ENCODE data around the gene TDO2. TPM values are rescaled to one million over a fixed set of nuclear protein-coding genes. Genes with fewer than 3 reads are reported as not detected.

The TDO2 gene
- total and polyA plus RNA-seq, 2 of the 13 experiments (the other 11 are each of a cell fraction or from before 2014, with no cell fraction given) = not detected

DNA sequence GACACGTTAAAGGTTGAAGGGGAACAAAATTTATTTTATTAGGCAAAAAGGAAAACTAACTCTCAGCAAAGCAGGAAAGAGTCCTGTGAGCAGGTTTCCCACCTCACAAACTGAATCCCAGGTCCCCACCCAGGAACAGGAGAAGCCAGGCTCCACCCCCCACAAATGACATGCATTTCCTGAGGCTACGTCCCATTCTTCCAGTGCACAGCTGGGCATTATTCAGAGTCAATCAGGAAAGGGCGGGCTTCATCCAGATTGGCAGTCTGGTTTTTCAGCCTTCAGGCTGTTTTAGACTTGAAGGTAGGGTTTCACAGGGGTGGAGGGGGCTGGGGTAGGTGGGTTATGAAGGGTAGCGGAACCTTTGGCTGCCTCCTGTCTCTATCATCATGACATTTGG is 25.5 kb upstream of the TDO2 start:
- no peak for TF ChIP-seq ZBTB7B (CRISPR knock-in tag; IDR thresholded peaks at IDR 0.05)
- TF ChIP-seq EZH2 (conservative IDR thresholded peaks at IDR 0.05; ENCODE audit: low read depth, low read length) = no peak
- no peak for TF ChIP-seq ISL2 (CRISPR knock-in tag; IDR thresholded peaks at IDR 0.05)
- POLR2A ChIA-PET = no interaction called here
- WGBS (ENCODE audit: low lambda C conversion rate) = 0% methylated on average over 3 of the region's 4 CpGs

DNA sequence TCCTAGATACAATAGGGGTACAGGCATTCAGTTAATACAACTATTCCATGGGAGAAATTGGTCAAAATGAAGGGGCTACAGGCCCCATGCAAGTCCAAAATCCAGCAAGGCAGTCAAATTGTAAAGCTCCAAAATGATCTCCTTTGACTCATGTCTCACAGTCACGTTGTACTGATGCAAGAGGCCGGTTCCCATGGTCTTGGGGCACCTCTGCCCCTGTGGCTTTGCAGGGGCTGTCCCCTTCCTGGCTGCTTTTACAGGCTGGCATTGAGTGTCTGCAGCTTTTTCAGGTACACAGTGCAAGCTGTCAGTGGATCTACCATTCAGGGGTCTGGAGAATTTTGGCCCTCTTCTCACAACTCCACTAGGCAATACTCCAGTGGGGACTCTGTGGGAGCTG is 24.9 kb upstream of the TDO2 start:
- CTCF ChIA-PET (ENCODE audit: low intra/inter-chr PET ratio, low total read pairs) = no interaction called here
- no peak overlapping the region for H3K9ac ChIP-seq (ENCODE audit: insufficient read depth, low read depth, low read length)
- POLR2A ChIA-PET = no interaction called here
- intact Hi-C loops (cut with micrococcal nuclease; ENCODE audit: unreplicated experiment) = no loop called here
- in situ Hi-C loops (cut with HindIII; ENCODE audit: extremely low pct_ligation_motif_present, low pct_unique_long_range_greater_than_20kb) = no loop called here
- no peaks in the 10 kb centered on the region for H3K36me3 ChIP-seq (replicated peaks in 1 of 2; ENCODE audit: control insufficient read depth in 1 of 2, insufficient read depth in 2 of 2, low read length in 2 of 2)
- H3K4me1 ChIP-seq (ENCODE audit: insufficient read depth, low read length) = no peaks in the 10 kb centered on the region
- H3K27ac ChIP-seq (ENCODE audit: extremely low read length, insufficient read depth, low read length) = no peak overlapping the region
- BruUV-seq (replicated peaks) = no TSS peak
- no peak for TF ChIP-seq ZNF747 (CRISPR knock-in tag; IDR thresholded peaks at IDR 0.05; ENCODE audit: borderline replicate concordance)
- TF ChIP-seq KLF12 (CRISPR knock-in tag; IDR thresholded peaks at IDR 0.05; ENCODE audit: borderline replicate concordance) = no peak
- TF ChIP-seq ZNF746 (CRISPR knock-in tag; IDR thresholded peaks at IDR 0.05) = no peak
- no peak for TF ChIP-seq HNRNPUL1 (IDR thresholded peaks at IDR 0.05; ENCODE audit: low read depth, low read length)
- TF ChIP-seq, protein P1, sequence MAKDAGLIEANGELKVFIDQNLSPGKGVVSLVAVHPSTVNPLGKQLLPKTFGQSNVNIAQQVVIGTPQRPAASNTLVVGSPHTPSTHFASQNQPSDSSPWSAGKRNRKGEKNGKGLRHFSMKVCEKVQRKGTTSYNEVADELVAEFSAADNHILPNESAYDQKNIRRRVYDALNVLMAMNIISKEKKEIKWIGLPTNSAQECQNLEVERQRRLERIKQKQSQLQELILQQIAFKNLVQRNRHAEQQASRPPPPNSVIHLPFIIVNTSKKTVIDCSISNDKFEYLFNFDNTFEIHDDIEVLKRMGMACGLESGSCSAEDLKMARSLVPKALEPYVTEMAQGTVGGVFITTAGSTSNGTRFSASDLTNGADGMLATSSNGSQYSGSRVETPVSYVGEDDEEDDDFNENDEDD (CRISPR knock-in tag; IDR thresholded peaks at IDR 0.05; ENCODE audit: borderline replicate concordance) = no peak
- TF ChIP-seq NFE2 (CRISPR knock-in tag; IDR thresholded peaks at IDR 0.05) = no peak
- TF ChIP-seq ERF (CRISPR knock-in tag; IDR thresholded peaks at IDR 0.05) = no peak
- no peak for TF ChIP-seq ZNF530 (CRISPR knock-in tag; IDR thresholded peaks at IDR 0.05; ENCODE audit: low read depth)
- no peaks in the 10 kb centered on the region for H4K20me1 ChIP-seq (ENCODE audit: insufficient read depth, low read length)
- no peak for FAIRE-seq
- peaks cover 2% of the 10 kb centered on the region; the same call in 1 of the 2 replicates for H3K9me3 ChIP-seq (ENCODE audit: low read length)
- no peak overlapping the region for H2AFZ ChIP-seq (ENCODE audit: low read length)
- no peak overlapping the region for H3K4me2 ChIP-seq (ENCODE audit: low read depth, low read length)
- WGBS (ENCODE audit: low lambda C conversion rate) = no CpG with 5 or more reads among the region's 2 CpGs
- ATAC-seq = no peak
- H3K79me2 ChIP-seq (ENCODE audit: insufficient read depth, low read length) = no peaks in the 10 kb centered on the region
- no peak overlapping the region for H3K4me3 ChIP-seq (replicated peaks in 1 of 3; ENCODE audit: insufficient read depth in 1 of 3, low read depth in 2 of 3, low read length in 3 of 3)
- H3K27me3 ChIP-seq (ENCODE audit: control insufficient read depth in 1 of 2, insufficient read depth in 2 of 2, low read length in 2 of 2) = no peaks in the 10 kb centered on the region; a peak in 1 of 5 replicates
- no peak for DNase-seq (ENCODE audit: low spot score)

More for the DNA sequence above, 25.5 kb upstream of the TDO2 start:
- H2AFZ ChIP-seq (ENCODE audit: low read length) = no peak overlapping the region
- no peaks in the 10 kb centered on the region; a peak in 1 of 5 replicates for H3K27me3 ChIP-seq (ENCODE audit: control insufficient read depth in 1 of 2, insufficient read depth in 2 of 2, low read length in 2 of 2)
- no peak for ATAC-seq
- no peak for DNase-seq (ENCODE audit: low spot score)
- no peaks in the 10 kb centered on the region for H3K9me3 ChIP-seq (ENCODE audit: low read length)
- H3K27ac ChIP-seq (ENCODE audit: extremely low read length, insufficient read depth, low read length) = no peak overlapping the region
- no peaks in the 10 kb centered on the region for H4K20me1 ChIP-seq (ENCODE audit: insufficient read depth, low read length)
- H3K36me3 ChIP-seq (replicated peaks in 1 of 2; ENCODE audit: control insufficient read depth in 1 of 2, insufficient read depth in 2 of 2, low read length in 2 of 2) = no peaks in the 10 kb centered on the region
- no peaks in the 10 kb centered on the region for H3K79me2 ChIP-seq (ENCODE audit: insufficient read depth, low read length)
- no peaks in the 10 kb centered on the region for H3K4me1 ChIP-seq (ENCODE audit: insufficient read depth, low read length)
- no peak overlapping the region for H3K4me3 ChIP-seq (replicated peaks in 1 of 3; ENCODE audit: insufficient read depth in 1 of 3, low read depth in 2 of 3, low read length in 3 of 3)
- H3K9ac ChIP-seq (ENCODE audit: insufficient read depth, low read depth, low read length) = no peak overlapping the region
- FAIRE-seq = no peak
- H3K4me2 ChIP-seq (ENCODE audit: low read depth, low read length) = no peak overlapping the region
- intact Hi-C loops (cut with micrococcal nuclease; ENCODE audit: unreplicated experiment) = no loop called here
- CTCF ChIA-PET (ENCODE audit: low intra/inter-chr PET ratio, low total read pairs) = no interaction called here
- in situ Hi-C loops (cut with HindIII; ENCODE audit: extremely low pct_ligation_motif_present, low pct_unique_long_range_greater_than_20kb) = no loop called here
- no TSS peak for BruUV-seq (replicated peaks)

Measured in HepG2 (cell line).